Astrocyte (in vitro differentiated cells and primary cell): ENCODE data around the gene TCTN1. TPM values are rescaled to one million over a fixed set of nuclear protein-coding genes. Genes with fewer than 3 reads are reported as not detected.

Source experiments
- DNase-seq: peaks from one replicate; pipeline ENCODE4 v3.0.0-alpha.2; 2010; ENCODE audit warnings: low read depth
- FAIRE-seq: peaks from 2 replicates; lab custom pipeline; 2011; peaks lifted over from hg19 to GRCh38; lab: Jason Lieb, UNC
- H2AFZ ChIP-seq: 2 replicates; pipeline ENCODE4 v1.6.0; 2012; ENCODE audit warnings: low read depth, low read length, inconsistent platforms
- H3K27ac ChIP-seq: 2 replicates; pipeline ENCODE4 v1.5.1; 2011; ENCODE audit warnings: low read depth, low read length, inconsistent platforms
- H3K27me3 ChIP-seq: 2 replicates; pipeline ENCODE4 v1.6.0; 2011; ENCODE audit warnings: low read length, inconsistent platforms; ENCODE audit not compliant: insufficient read depth
- H3K36me3 ChIP-seq: 2 replicates; pipeline ENCODE4 v1.5.1; 2011; ENCODE audit warnings: low read length, inconsistent platforms; ENCODE audit not compliant: insufficient read depth
- H3K4me1 ChIP-seq: 2 replicates; pipeline ENCODE4 v1.5.1; 2011; ENCODE audit warnings: low read length, inconsistent platforms; ENCODE audit not compliant: insufficient read depth
- H3K4me2 ChIP-seq: 2 replicates; pipeline ENCODE4 v1.6.0; 2012; ENCODE audit warnings: low read length, inconsistent platforms
- H3K4me3 ChIP-seq: 2 replicates; pipeline ENCODE4 v1.5.1; 2011; ENCODE audit warnings: low read depth, mild to moderate bottlenecking, low read length, inconsistent platforms; ENCODE audit not compliant: insufficient read depth
- H3K79me2 ChIP-seq: 2 replicates; pipeline ENCODE4 v1.6.0; 2012; ENCODE audit warnings: mild to moderate bottlenecking, low read length, inconsistent platforms; ENCODE audit not compliant: insufficient read depth
- H3K9ac ChIP-seq: 2 replicates; pipeline ENCODE4 v1.6.0; 2012; ENCODE audit warnings: mild to moderate bottlenecking, low read length, inconsistent platforms
- H3K9me3 ChIP-seq: 2 replicates; pipeline ENCODE4 v1.5.1; 2012; ENCODE audit warnings: low read depth, mild to moderate bottlenecking, low read length, inconsistent platforms; ENCODE audit not compliant: insufficient read depth
- H4K20me1 ChIP-seq: 2 replicates; pipeline ENCODE4 v1.6.0; 2012; ENCODE audit warnings: low read length, inconsistent platforms; ENCODE audit not compliant: insufficient read depth
- H3K27ac Mint-ChIP-seq: one replicate; pipeline ENCODE4 v1.8.0; 2021; ENCODE audit warnings: mild to moderate bottlenecking, mixed read lengths; ENCODE audit not compliant: unreplicated experiment
- H3K27me3 Mint-ChIP-seq: one replicate; pipeline ENCODE4 v1.8.0; 2021; ENCODE audit warnings: low read depth, mixed read lengths; ENCODE audit not compliant: unreplicated experiment
- H3K36me3 Mint-ChIP-seq: one replicate; pipeline ENCODE4 v1.8.0; 2021; ENCODE audit warnings: low read depth, mixed read lengths; ENCODE audit not compliant: unreplicated experiment
- H3K4me1 Mint-ChIP-seq: one replicate; pipeline ENCODE4 v1.8.0; 2021; ENCODE audit warnings: low read depth, mixed read lengths; ENCODE audit not compliant: unreplicated experiment
- H3K4me3 Mint-ChIP-seq: one replicate; pipeline ENCODE4 v1.8.0; 2021; ENCODE audit warnings: mild to moderate bottlenecking, moderate library complexity, mixed read lengths; ENCODE audit not compliant: unreplicated experiment
- H3K9me3 Mint-ChIP-seq: one replicate; pipeline ENCODE4 v1.8.0; 2021; ENCODE audit warnings: mild to moderate bottlenecking, mixed read lengths; ENCODE audit not compliant: unreplicated experiment
- EZH2 ChIP-seq: IDR thresholded peaks from 2 replicates; pipeline ENCODE4 v1.6.1; 2012; ENCODE audit warnings: mild to moderate bottlenecking, low read length, inconsistent platforms; ENCODE audit not compliant: insufficient read depth
- total RNA-seq: library from RNA; stranded (reverse); gene quantifications from 2 replicates; pipeline ENCODE4 v1.2.1, GENCODE V29; 2021
- TF ChIP-seq, protein P1 (sequence below): IDR thresholded peaks from 2 replicates; pipeline ENCODE4 v1.5.1; 2011; ENCODE audit warnings: low read depth, mild to moderate bottlenecking, inconsistent platforms, low read length, moderate library complexity; ENCODE audit not compliant: insufficient read depth

Gene TCTN1
- total RNA-seq, 1 donor from 2014 or later, result 22.6 TPM

DNA sequence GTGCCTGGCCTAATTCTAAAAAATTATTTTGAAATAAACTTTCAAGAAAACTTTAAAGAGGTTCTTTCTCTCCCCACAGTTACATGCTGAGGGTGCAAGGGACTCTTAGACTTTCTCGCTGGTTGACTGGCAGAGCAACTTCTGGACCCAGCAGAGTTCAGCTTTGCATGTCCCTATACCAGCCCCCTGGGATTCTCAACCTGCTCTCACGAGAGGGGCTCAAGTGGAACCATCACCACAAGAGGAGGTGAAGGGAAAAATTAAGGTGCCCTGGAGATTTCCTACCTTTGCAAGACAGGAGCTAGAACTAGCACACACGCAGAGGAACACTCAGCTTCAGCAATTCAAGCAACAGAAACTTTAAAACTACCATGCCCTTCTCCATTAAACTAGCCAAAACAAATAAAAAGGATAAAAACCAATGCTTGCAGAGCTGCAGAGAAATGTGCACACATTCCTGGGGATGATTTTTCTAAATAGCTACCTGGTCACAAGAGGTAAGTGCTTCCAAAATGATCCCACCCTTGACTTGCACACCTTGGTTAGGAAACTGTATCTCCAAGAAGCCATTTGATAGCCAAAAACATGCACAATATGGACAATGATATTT, 72.5 kb downstream of the TCTN1 start:
- Histone ChIP-seq H3K4me3 (no peak overlapping the region), H3K79me2 (no peaks in the 10 kb centered on the region), H3K4me2 (no peak overlapping the region), H3K9ac (no peak overlapping the region), H4K20me1 (no peaks in the 10 kb centered on the region), H2AFZ (no peak overlapping the region), H3K9me3 (no peaks in the 10 kb centered on the region), H3K27me3 (peaks cover 5% of the 10 kb centered on the region), H3K36me3 (no peaks in the 10 kb centered on the region), H3K4me1 (no peaks in the 10 kb centered on the region), H3K27ac (no peak overlapping the region)
- H3K36me3 Mint-ChIP-seq, result no peaks in the 10 kb centered on the region
- H3K9me3 Mint-ChIP-seq, result peaks cover 9% of the 10 kb centered on the region
- no peak overlapping the region for H3K27ac Mint-ChIP-seq
- FAIRE-seq (no peak), DNase-seq (no peak)
- TF ChIP-seq, protein P1, sequence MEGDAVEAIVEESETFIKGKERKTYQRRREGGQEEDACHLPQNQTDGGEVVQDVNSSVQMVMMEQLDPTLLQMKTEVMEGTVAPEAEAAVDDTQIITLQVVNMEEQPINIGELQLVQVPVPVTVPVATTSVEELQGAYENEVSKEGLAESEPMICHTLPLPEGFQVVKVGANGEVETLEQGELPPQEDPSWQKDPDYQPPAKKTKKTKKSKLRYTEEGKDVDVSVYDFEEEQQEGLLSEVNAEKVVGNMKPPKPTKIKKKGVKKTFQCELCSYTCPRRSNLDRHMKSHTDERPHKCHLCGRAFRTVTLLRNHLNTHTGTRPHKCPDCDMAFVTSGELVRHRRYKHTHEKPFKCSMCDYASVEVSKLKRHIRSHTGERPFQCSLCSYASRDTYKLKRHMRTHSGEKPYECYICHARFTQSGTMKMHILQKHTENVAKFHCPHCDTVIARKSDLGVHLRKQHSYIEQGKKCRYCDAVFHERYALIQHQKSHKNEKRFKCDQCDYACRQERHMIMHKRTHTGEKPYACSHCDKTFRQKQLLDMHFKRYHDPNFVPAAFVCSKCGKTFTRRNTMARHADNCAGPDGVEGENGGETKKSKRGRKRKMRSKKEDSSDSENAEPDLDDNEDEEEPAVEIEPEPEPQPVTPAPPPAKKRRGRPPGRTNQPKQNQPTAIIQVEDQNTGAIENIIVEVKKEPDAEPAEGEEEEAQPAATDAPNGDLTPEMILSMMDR, result no peak
- TF ChIP-seq EZH2, result no peak
- no peak overlapping the region for H3K4me3 Mint-ChIP-seq
- H3K27me3 Mint-ChIP-seq, result peaks cover 41% of the 10 kb centered on the region
- peaks cover 3% of the 10 kb centered on the region for H3K4me1 Mint-ChIP-seq

DNA sequence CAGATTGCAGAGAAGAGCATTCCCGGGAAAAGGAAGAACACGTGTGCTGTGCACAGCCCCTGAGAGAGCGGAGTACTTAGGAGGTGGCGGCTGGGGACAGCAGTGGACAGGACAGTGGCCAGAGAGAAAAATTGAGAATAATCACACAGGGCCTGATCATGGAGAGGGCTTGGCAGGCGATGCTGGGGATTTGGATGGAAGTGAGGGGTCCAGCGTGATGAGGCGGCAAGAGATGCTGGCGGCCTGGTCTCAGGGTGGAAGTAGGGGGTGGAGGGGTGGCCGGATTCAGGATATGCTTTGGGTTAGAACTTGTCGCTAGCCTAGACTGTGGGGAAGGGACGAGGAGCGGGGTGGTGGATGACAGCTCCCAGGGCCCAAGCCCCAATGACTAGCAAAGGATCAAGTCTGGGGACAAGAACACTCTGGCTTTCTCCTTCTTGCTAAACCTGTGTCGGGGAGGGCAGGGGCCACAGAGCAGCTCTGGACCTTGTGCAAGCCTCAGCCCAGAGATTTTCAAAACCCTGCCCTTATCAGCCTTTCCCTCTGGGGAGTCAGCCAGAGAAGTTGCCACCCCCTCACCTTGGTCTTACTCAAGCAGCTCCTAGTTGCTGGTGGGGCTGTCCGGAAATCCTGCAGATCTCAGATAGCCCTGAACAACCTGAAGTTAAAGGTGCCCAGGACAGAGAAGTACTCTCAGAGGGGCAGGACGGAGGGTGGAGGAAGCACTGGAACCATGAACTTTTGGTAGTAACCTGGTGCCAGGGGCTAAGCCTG, 73.7 kb downstream of the TCTN1 start:
- TF ChIP-seq, protein P1, result no peak
- TF ChIP-seq EZH2, result no peak
- Mint-ChIP-seq H3K9me3 (peaks cover 9% of the 10 kb centered on the region), H3K36me3 (no peaks in the 10 kb centered on the region), H3K27ac (no peak overlapping the region), H3K4me3 (peak overlapping the region; percentile 60), H3K27me3 (peaks cover 43% of the 10 kb centered on the region), H3K4me1 (peaks cover 3% of the 10 kb centered on the region)
- no peaks in the 10 kb centered on the region for H4K20me1 ChIP-seq
- no peaks in the 10 kb centered on the region for H3K9me3 ChIP-seq
- FAIRE-seq (no peak), DNase-seq (no peak)
- no peak overlapping the region for H3K4me2 ChIP-seq
- no peaks in the 10 kb centered on the region for H3K79me2 ChIP-seq
- no peak overlapping the region for H3K9ac ChIP-seq
- no peaks in the 10 kb centered on the region for H3K36me3 ChIP-seq
- no peaks in the 10 kb centered on the region for H3K4me1 ChIP-seq
- peaks cover 5% of the 10 kb centered on the region for H3K27me3 ChIP-seq
- H3K4me3 ChIP-seq, result no peak overlapping the region
- no peak overlapping the region for H3K27ac ChIP-seq
- no peak overlapping the region for H2AFZ ChIP-seq
